Natural killer cell (primary cell): Measurements from ENCODE around the gene PNPLA1. TPM values are rescaled to one million over a fixed set of nuclear protein-coding genes. Genes with fewer than 3 reads are reported as not detected.

Source experiments
- ATAC-seq, 3 donors: fragments of 150-1000 bp in 2 of 3; fragments of 200-7000 bp in 1 of 3; cut with Tn5 transposase; 1 replicate in 1 of 3; 2 replicates in 2 of 3; pipeline ENCODE4 v1.10.0; 2021; ENCODE audit warnings: mild to moderate bottlenecking in 2 of 3, moderate library complexity in 2 of 3
- DNase-seq, 2 donors: peaks; one replicate each; pipeline versions ENCODE4 v3.0.0 to v3.0.0-alpha.2; 2013 to 2021; ENCODE audit warnings: mixed read lengths in 1 of 2
- H3K27ac ChIP-seq: one replicate; pipeline ENCODE4 v1.5.1; 2013; ENCODE audit warnings: mild to moderate bottlenecking, low read length
- H3K27me3 ChIP-seq: one replicate; pipeline ENCODE4 v1.6.1; 2013; ENCODE audit warnings: low read length; ENCODE audit not compliant: control insufficient read depth, insufficient read depth
- H3K36me3 ChIP-seq: one replicate; pipeline ENCODE4 v1.6.1; 2013; ENCODE audit warnings: low read length; ENCODE audit not compliant: control insufficient read depth, insufficient read depth
- H3K4me1 ChIP-seq: one replicate; pipeline ENCODE4 v1.6.1; 2013; ENCODE audit warnings: low read length; ENCODE audit not compliant: control insufficient read depth, insufficient read depth
- H3K4me3 ChIP-seq: one replicate; pipeline ENCODE4 v1.5.1; 2013; ENCODE audit warnings: low read length
- H3K9me3 ChIP-seq: one replicate; pipeline ENCODE4 v1.6.1; 2013; ENCODE audit warnings: low read length; ENCODE audit not compliant: control insufficient read depth, insufficient read depth
- H3K27ac Mint-ChIP-seq, 2 donors: one replicate each; pipeline ENCODE4 v1.8.0; 2022; ENCODE audit warnings: mild to moderate bottlenecking in 2 of 2, mixed read lengths in 2 of 2, moderate library complexity in 1 of 2
- H3K27me3 Mint-ChIP-seq, 2 donors: one replicate each; pipeline ENCODE4 v1.8.0; 2022; ENCODE audit warnings: low read depth in 2 of 2, mixed read lengths in 2 of 2
- H3K36me3 Mint-ChIP-seq: one replicate; pipeline ENCODE4 v1.8.0; 2022; ENCODE audit warnings: mixed read lengths
- H3K4me1 Mint-ChIP-seq, 2 donors: one replicate each; pipeline ENCODE4 v1.8.0; 2022; ENCODE audit warnings: mixed read lengths in 2 of 2
- H3K4me3 Mint-ChIP-seq: one replicate; pipeline ENCODE4 v1.8.0; 2022; ENCODE audit warnings: mild to moderate bottlenecking, moderate library complexity, mixed read lengths
- H3K9me3 Mint-ChIP-seq, 2 donors: one replicate each; pipeline ENCODE4 v1.8.0; 2022; ENCODE audit warnings: mixed read lengths in 2 of 2
- CTCF ChIP-seq: fragments of 200-600 bp; IDR thresholded peaks from one replicate; pipeline ENCODE4 v1.8.0; 2022; ENCODE audit warnings: antibody characterized with exemption
- WGBS: methylation state at CpG from one replicate; pipeline ENCODE4 v1.1.7; 2013; ENCODE audit warnings: missing lambda C conversion rate; ENCODE audit not compliant: insufficient coverage; 5-methylcytosine and 5-hydroxymethylcytosine counted together
- intact Hi-C: fragments of 100-400 bp; cut with micrococcal nuclease; formaldehyde crosslinking; loops from one replicate; pipeline ENCODE4 v1.14.2; 2022
- total RNA-seq, 4 donors: library from RNA; stranded (reverse); fragments of 120-200 nt in 1 of 4; gene quantifications; one replicate each; pipeline versions ENCODE4 v1.2.3 to v1.2.4, GENCODE V29; 2013 to 2022

PNPLA1 gene
- total RNA-seq, 3 donors from 2014 or later (not counting 1 experiment from before 2014, with no cell fraction given), result 0.14 to 3.5 (median 0.61) TPM

- peaks cover 4 to 5% of the 10 kb centered on the region in 2 donors for H3K4me1 Mint-ChIP-seq
- no peak overlapping the region for H3K27ac ChIP-seq
- intact Hi-C loops, result no loop called here
- no peaks in the 10 kb centered on the region for H3K9me3 Mint-ChIP-seq
- no peaks in the 10 kb centered on the region for H3K36me3 Mint-ChIP-seq
- ATAC-seq (no peak), DNase-seq (no peak)
- peaks cover 15% of the 10 kb centered on the region for H3K4me1 ChIP-seq
- no peak overlapping the region for H3K27ac Mint-ChIP-seq
- peaks cover 0 to 12% of the 10 kb centered on the region in 2 donors for H3K27me3 Mint-ChIP-seq
- H3K36me3 ChIP-seq, result no peaks in the 10 kb centered on the region
- no peaks in the 10 kb centered on the region for H3K9me3 ChIP-seq
- no peak overlapping the region for H3K4me3 Mint-ChIP-seq
- WGBS, result 88% methylated on average over 6 of the region's 6 CpGs
- TF ChIP-seq CTCF, result no peak
- no peaks in the 10 kb centered on the region for H3K27me3 ChIP-seq
- no peak overlapping the region for H3K4me3 ChIP-seq
These were observed 22.2 kb upstream of the PNPLA1 start for GRCh38 chr6:36247693-36248092.

DNA sequence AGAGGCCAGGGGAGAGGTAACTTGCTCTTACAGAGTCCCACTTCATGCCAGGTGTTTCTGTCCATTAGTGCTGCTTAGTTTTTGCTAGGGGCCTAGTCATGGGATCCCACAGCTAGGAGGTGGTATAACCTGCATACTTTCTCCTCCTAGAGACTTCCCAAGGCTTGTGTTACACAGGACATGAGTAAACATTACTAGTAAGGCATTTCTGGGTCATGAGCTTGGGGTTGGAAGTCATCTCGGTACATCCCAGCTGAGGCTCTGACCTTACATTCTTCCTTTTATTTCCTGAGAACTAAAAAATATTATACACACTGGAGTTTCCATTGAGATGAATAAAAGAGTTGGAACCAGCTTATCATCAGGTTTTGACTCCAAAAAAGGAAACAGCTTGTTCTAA is 20.9 kb upstream of the PNPLA1 start:
- peaks cover 0 to 6% of the 10 kb centered on the region in 2 donors for H3K27me3 Mint-ChIP-seq
- no peak overlapping the region for H3K27ac Mint-ChIP-seq
- Histone ChIP-seq H3K27ac (no peak overlapping the region), H3K36me3 (no peaks in the 10 kb centered on the region), H3K4me3 (no peak overlapping the region), H3K4me1 (peaks cover 15% of the 10 kb centered on the region), H3K27me3 (no peaks in the 10 kb centered on the region), H3K9me3 (no peaks in the 10 kb centered on the region)
- ATAC-seq, result no peak
- no peak for TF ChIP-seq CTCF
- no peak overlapping the region for H3K4me3 Mint-ChIP-seq
- peaks cover 4 to 5% of the 10 kb centered on the region in 2 donors for H3K4me1 Mint-ChIP-seq
- no peaks in the 10 kb centered on the region for H3K36me3 Mint-ChIP-seq
- intact Hi-C loops, result no loop called here
- DNase-seq, result no peak
- no peaks in the 10 kb centered on the region for H3K9me3 Mint-ChIP-seq
- 100% methylated on average over 1 of the region's 1 CpG for WGBS

- H3K27ac Mint-ChIP-seq, result no peak overlapping the region
- no peak overlapping the region for H3K27ac ChIP-seq
- H3K4me3 Mint-ChIP-seq, result no peak overlapping the region
These were observed 20.3 kb upstream of the PNPLA1 start for GRCh38 chr6:36249536-36249935.

More at GRCh38 chr6:36249536-36249935, 20.3 kb upstream of the PNPLA1 start:
- DNase-seq, result no peak
- no peaks in the 10 kb centered on the region for H3K36me3 ChIP-seq
- H3K4me1 Mint-ChIP-seq, result peaks cover 4 to 5% of the 10 kb centered on the region in 2 donors
- intact Hi-C loops, result no loop called here
- peaks cover 15% of the 10 kb centered on the region for H3K4me1 ChIP-seq
- WGBS, result 77% methylated on average over 3 of the region's 5 CpGs
- H3K27me3 ChIP-seq, result no peaks in the 10 kb centered on the region
- TF ChIP-seq CTCF, result no peak
- H3K36me3 Mint-ChIP-seq, result no peaks in the 10 kb centered on the region
- H3K4me3 ChIP-seq, result no peak overlapping the region
- ATAC-seq, result no peak
- no peaks in the 10 kb centered on the region for H3K9me3 ChIP-seq
- no peaks in the 10 kb centered on the region for H3K9me3 Mint-ChIP-seq
- peaks cover 0 to 6% of the 10 kb centered on the region in 2 donors for H3K27me3 Mint-ChIP-seq
